ENCODE results near the gene TTC28.

Gene TTC28

DNA sequence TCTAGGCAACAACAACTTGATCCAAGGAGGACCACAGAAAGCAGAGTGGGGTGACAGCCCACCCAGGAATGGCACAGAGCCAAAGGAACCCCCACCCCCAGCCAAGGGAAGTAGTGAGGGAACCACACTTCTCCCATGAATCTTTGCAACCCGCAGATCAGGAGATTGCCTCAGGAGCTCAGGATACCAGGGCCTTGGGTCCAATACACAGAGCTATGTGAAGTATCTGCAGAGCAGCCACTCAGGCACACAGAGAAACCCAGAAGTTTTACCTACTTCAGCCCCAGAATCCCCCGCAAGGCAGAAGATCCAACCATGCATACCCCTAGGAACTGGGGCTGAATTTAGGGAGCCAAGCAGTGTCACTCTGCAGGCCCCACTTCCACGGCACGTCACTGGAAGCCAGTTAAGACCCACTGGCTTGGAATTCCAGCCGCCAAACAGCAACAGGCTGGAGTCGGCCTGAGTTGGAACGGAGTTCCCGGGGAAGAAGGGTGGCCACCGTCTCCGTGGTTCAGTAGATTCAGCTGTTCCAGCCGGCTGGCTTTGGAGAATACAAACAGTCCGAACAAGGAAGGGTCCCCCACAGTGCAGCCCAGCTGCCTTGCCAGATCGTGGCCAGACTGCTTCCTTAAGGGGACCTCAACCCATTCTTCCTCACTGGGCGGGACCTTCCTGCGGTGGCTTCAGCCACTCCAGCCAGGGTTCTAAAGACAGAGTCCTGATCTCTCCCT is 174.1 kb downstream of the TTC28 start:
- Histone ChIP-seq H3K4me3 (ENCODE audit: insufficient read depth, low read length, poor library complexity, severe bottlenecking) (no peak overlapping the region), H3K4me2 (ENCODE audit: low read depth, low read length, poor library complexity, severe bottlenecking) (no peak overlapping the region), H3K9ac (ENCODE audit: low read length) (no peak overlapping the region), H3K9me2 (replicated peaks; ENCODE audit: insufficient read depth, low read length) (no peaks in the 10 kb centered on the region), H3K79me2 (ENCODE audit: insufficient read depth, low read length) (no peaks in the 10 kb centered on the region), H3K27ac (ENCODE audit: low read depth, low read length) (no peak overlapping the region), H3K9me3 (ENCODE audit: insufficient read depth, low read length) (no peaks in the 10 kb centered on the region), H3F3A (ENCODE audit: insufficient read depth) (no peaks in the 10 kb centered on the region), H2AFZ (ENCODE audit: low read depth, low read length, severe bottlenecking) (no peak overlapping the region), H3K27me3 (ENCODE audit: low read length) (no peaks in the 10 kb centered on the region), H4K20me1 (ENCODE audit: low read depth, low read length) (no peaks in the 10 kb centered on the region), H3K36me3 (ENCODE audit: low read length) (no peaks in the 10 kb centered on the region)
- TF ChIP-seq, protein P1, sequence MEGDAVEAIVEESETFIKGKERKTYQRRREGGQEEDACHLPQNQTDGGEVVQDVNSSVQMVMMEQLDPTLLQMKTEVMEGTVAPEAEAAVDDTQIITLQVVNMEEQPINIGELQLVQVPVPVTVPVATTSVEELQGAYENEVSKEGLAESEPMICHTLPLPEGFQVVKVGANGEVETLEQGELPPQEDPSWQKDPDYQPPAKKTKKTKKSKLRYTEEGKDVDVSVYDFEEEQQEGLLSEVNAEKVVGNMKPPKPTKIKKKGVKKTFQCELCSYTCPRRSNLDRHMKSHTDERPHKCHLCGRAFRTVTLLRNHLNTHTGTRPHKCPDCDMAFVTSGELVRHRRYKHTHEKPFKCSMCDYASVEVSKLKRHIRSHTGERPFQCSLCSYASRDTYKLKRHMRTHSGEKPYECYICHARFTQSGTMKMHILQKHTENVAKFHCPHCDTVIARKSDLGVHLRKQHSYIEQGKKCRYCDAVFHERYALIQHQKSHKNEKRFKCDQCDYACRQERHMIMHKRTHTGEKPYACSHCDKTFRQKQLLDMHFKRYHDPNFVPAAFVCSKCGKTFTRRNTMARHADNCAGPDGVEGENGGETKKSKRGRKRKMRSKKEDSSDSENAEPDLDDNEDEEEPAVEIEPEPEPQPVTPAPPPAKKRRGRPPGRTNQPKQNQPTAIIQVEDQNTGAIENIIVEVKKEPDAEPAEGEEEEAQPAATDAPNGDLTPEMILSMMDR (IDR thresholded peaks at IDR 0.05; ENCODE audit: insufficient read depth, low read length, poor library complexity, severe bottlenecking): no peak
- TF ChIP-seq EZH2phosphoT487 (conservative IDR thresholded peaks at IDR 0.05; ENCODE audit: low read length): no peak

DNA sequence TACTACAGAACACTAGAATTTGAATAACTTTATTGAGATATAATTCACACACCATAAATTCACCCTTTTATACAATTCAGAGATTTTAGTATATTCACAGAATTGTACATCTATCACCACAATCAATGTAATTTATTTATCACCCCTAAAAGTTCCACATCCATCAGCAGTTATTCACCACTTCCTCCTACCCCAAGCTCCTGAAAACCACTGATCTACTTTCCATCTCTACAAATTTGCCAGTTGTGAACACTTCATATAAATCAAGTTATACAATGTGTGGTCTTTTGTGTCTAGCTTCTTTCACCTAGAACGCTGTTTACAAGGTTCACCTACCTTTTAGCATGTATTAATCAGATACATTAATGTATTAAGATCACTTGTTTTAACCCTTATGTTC is 179.6 kb downstream of the TTC28 start:
- Histone ChIP-seq H3K79me2 (ENCODE audit: insufficient read depth, low read length) (no peaks in the 10 kb centered on the region), H3K27me3 (ENCODE audit: low read length) (no peaks in the 10 kb centered on the region), H4K20me1 (ENCODE audit: low read depth, low read length) (no peaks in the 10 kb centered on the region), H3K9me3 (ENCODE audit: insufficient read depth, low read length) (no peaks in the 10 kb centered on the region), H3F3A (ENCODE audit: insufficient read depth) (no peaks in the 10 kb centered on the region), H3K36me3 (ENCODE audit: low read length) (no peaks in the 10 kb centered on the region), H3K9ac (ENCODE audit: low read length) (no peak overlapping the region), H3K27ac (ENCODE audit: low read depth, low read length) (no peak overlapping the region), H3K4me3 (ENCODE audit: insufficient read depth, low read length, poor library complexity, severe bottlenecking) (no peak overlapping the region), H2AFZ (ENCODE audit: low read depth, low read length, severe bottlenecking) (no peak overlapping the region), H3K9me2 (replicated peaks; ENCODE audit: insufficient read depth, low read length) (no peaks in the 10 kb centered on the region), H3K4me2 (ENCODE audit: low read depth, low read length, poor library complexity, severe bottlenecking) (no peak overlapping the region)
- no peak for TF ChIP-seq EZH2phosphoT487 (conservative IDR thresholded peaks at IDR 0.05; ENCODE audit: low read length)
- TF ChIP-seq, protein P1 (IDR thresholded peaks at IDR 0.05; ENCODE audit: insufficient read depth, low read length, poor library complexity, severe bottlenecking): no peak

GRCh38 chr22:28498044-28498443 is 181.6 kb downstream of the TTC28 start:
- no peak overlapping the region for H3K27ac ChIP-seq (ENCODE audit: low read depth, low read length)
- H3K27me3 ChIP-seq (ENCODE audit: low read length): no peaks in the 10 kb centered on the region
- H3K79me2 ChIP-seq (ENCODE audit: insufficient read depth, low read length): no peaks in the 10 kb centered on the region
- TF ChIP-seq, protein P1 (IDR thresholded peaks at IDR 0.05; ENCODE audit: insufficient read depth, low read length, poor library complexity, severe bottlenecking): no peak
- no peak for TF ChIP-seq EZH2phosphoT487 (conservative IDR thresholded peaks at IDR 0.05; ENCODE audit: low read length)
- no peaks in the 10 kb centered on the region for H3F3A ChIP-seq (ENCODE audit: insufficient read depth)
- H3K9me2 ChIP-seq (replicated peaks; ENCODE audit: insufficient read depth, low read length): no peaks in the 10 kb centered on the region
- no peak overlapping the region for H2AFZ ChIP-seq (ENCODE audit: low read depth, low read length, severe bottlenecking)
- H3K9ac ChIP-seq (ENCODE audit: low read length): no peak overlapping the region
- H3K9me3 ChIP-seq (ENCODE audit: insufficient read depth, low read length): no peaks in the 10 kb centered on the region
- no peak overlapping the region for H3K4me3 ChIP-seq (ENCODE audit: insufficient read depth, low read length, poor library complexity, severe bottlenecking)
- H3K4me2 ChIP-seq (ENCODE audit: low read depth, low read length, poor library complexity, severe bottlenecking): no peak overlapping the region
- no peaks in the 10 kb centered on the region for H3K36me3 ChIP-seq (ENCODE audit: low read length)
- H4K20me1 ChIP-seq (ENCODE audit: low read depth, low read length): no peaks in the 10 kb centered on the region

Data from SU-DHL-6 (cell line).